ENCODE measurements around the gene SIAH2.
A peak's percentile ranks its signal among the peaks of the same experiment; 100 is the strongest.

SIAH2 gene

GRCh38 chr3:150773616-150774192 lies 10.7 kb upstream of the SIAH2 start:
- DNase-seq, result no peak

GRCh38 chr3:150771600-150771999 lies 8.6 kb upstream of the SIAH2 start:
- no peak for DNase-seq

GRCh38 chr3:150770681-150771080 lies 7.7 kb upstream of the SIAH2 start:
- DNase-seq, result no peak

GRCh38 chr3:150766742-150767141 lies 3.8 kb upstream of the SIAH2 start:
- DNase-seq, result no peak

GRCh38 chr3:150765949-150766720 lies 3.2 kb upstream of the SIAH2 start:
- DNase-seq, result peak; percentile 23 to 39

- DNase-seq, result no peak
These were observed 2.0 kb upstream of the SIAH2 start for GRCh38 chr3:150764967-150765366.

- DNase-seq, result no peak
These were observed 1.6 kb upstream of the SIAH2 start for GRCh38 chr3:150764566-150764965.

GRCh38 chr3:150763841-150764483 lies 993 bp upstream of the SIAH2 start:
- DNase-seq, result peak; percentile 48 to 60

- no peak for DNase-seq
These were observed 277 bp downstream of the SIAH2 start for GRCh38 chr3:150762662-150763121.

GRCh38 chr3:150761831-150762661 lies 923 bp downstream of the SIAH2 start:
- peak; percentile 25 to 49 for DNase-seq

- peak; percentile 51 for DNase-seq
These were observed 2.4 kb downstream of the SIAH2 start for GRCh38 chr3:150760431-150761200.

- no peak for DNase-seq
These were observed 3.0 kb downstream of the SIAH2 start for GRCh38 chr3:150759947-150760346.

- no peak for DNase-seq
These were observed 3.6 kb downstream of the SIAH2 start for GRCh38 chr3:150759319-150759718.

GRCh38 chr3:150757768-150758167 lies 5.2 kb downstream of the SIAH2 start:
- no peak for DNase-seq

- no peak for DNase-seq
These were observed 5.6 kb downstream of the SIAH2 start for GRCh38 chr3:150757364-150757763.

GRCh38 chr3:150756491-150757059 lies 6.4 kb downstream of the SIAH2 start:
- no peak for DNase-seq

- no peak for DNase-seq
These were observed 7.1 kb downstream of the SIAH2 start for GRCh38 chr3:150755902-150756301.

- no peak for DNase-seq
These were observed 8.1 kb downstream of the SIAH2 start for GRCh38 chr3:150754896-150755295.

- DNase-seq, result no peak
These were observed 11.1 kb downstream of the SIAH2 start for GRCh38 chr3:150751781-150752263.

GRCh38 chr3:150749255-150749654 lies 13.7 kb downstream of the SIAH2 start:
- DNase-seq, result no peak

GRCh38 chr3:150748684-150749047 lies 14.3 kb downstream of the SIAH2 start:
- DNase-seq, result no peak
